Suprapubic skin (tissue), 4 donors: Measurements from ENCODE around the gene CDKN1A. TPM values are rescaled to one million over a fixed set of nuclear protein-coding genes. Genes with fewer than 3 reads are reported as not detected.

Experiments used
- DNase-seq, 2 donors: peaks; one replicate each; pipeline ENCODE4 v3.0.0-alpha.2; 2019; ENCODE audit warnings: low spot score in 2 of 2
- H3K27ac ChIP-seq: fragments of 200-600 bp; sonication (generic); one replicate; pipeline ENCODE4 v1.5.1; 2019
- H3K27me3 ChIP-seq: fragments of 200-600 bp; sonication (generic); one replicate; pipeline ENCODE4 v1.5.1; 2019
- H3K36me3 ChIP-seq: fragments of 200-600 bp; sonication (generic); one replicate; pipeline ENCODE4 v1.5.1; 2019
- H3K4me1 ChIP-seq: fragments of 200-600 bp; sonication (generic); one replicate; pipeline ENCODE4 v1.5.1; 2019
- H3K4me3 ChIP-seq: fragments of 200-600 bp; sonication (generic); one replicate; pipeline ENCODE4 v1.5.1; 2019; ENCODE audit warnings: mild to moderate bottlenecking
- H3K9me3 ChIP-seq: fragments of 200-600 bp; sonication (generic); one replicate; pipeline ENCODE4 v1.5.1; 2019
- EP300 ChIP-seq: sonication (generic); formaldehyde crosslinking; IDR thresholded peaks from one replicate; pipeline ENCODE4 v1.6.1; 2017; ENCODE audit warnings: antibody characterized with exemption
- POLR2A ChIP-seq, 2 donors: fragments of 450-650 bp; IDR thresholded peaks; one replicate each; pipeline ENCODE4 v1.6.1; 2017; ENCODE audit warnings: antibody characterized with exemption in 2 of 2, mild to moderate bottlenecking in 2 of 2, moderate library complexity in 2 of 2
- POLR2AphosphoS5 ChIP-seq, 3 donors: sonication (generic); formaldehyde crosslinking; IDR thresholded peaks; one replicate each; pipeline ENCODE4 v1.6.1; 2017; ENCODE audit warnings: antibody characterized with exemption in 3 of 3
- WGBS: methylation state at CpG from one replicate; pipeline ENCODE4 v1.1.5; 2018; 5-methylcytosine and 5-hydroxymethylcytosine counted together
- total RNA-seq, 4 donors: library from RNA; depleted of rRNA; stranded (reverse); fragments of >200 nt; gene quantifications; one replicate each; pipeline ENCODE4 v1.1.0, GENCODE V29; 2016
- TF ChIP-seq, protein P1 (sequence below), 2 donors: fragments of 200-600 bp in 1 of 2; fragments of 450-650 bp in 1 of 2; sonication (generic) in 1 of 2; IDR thresholded peaks; one replicate each; pipeline ENCODE4 v1.5.1; 2016 to 2019; ENCODE audit warnings: antibody characterized with exemption in 2 of 2, mild to moderate bottlenecking in 1 of 2, moderate library complexity in 1 of 2

CDKN1A gene
- 100 to 1,000 TPM; 138 to 315 (median 207) TPM for total RNA-seq

- H3K9me3 ChIP-seq = no peaks in the 10 kb centered on the region
- H3K27me3 ChIP-seq = no peaks in the 10 kb centered on the region
- TF ChIP-seq POLR2AphosphoS5 (IDR thresholded peaks at IDR 0.05) (peak; percentile 94 to 98 (median 97)), EP300 (no peak), POLR2A (IDR thresholded peaks at IDR 0.05) (peak; percentile 95 to 100)
- TF ChIP-seq, protein P1, sequence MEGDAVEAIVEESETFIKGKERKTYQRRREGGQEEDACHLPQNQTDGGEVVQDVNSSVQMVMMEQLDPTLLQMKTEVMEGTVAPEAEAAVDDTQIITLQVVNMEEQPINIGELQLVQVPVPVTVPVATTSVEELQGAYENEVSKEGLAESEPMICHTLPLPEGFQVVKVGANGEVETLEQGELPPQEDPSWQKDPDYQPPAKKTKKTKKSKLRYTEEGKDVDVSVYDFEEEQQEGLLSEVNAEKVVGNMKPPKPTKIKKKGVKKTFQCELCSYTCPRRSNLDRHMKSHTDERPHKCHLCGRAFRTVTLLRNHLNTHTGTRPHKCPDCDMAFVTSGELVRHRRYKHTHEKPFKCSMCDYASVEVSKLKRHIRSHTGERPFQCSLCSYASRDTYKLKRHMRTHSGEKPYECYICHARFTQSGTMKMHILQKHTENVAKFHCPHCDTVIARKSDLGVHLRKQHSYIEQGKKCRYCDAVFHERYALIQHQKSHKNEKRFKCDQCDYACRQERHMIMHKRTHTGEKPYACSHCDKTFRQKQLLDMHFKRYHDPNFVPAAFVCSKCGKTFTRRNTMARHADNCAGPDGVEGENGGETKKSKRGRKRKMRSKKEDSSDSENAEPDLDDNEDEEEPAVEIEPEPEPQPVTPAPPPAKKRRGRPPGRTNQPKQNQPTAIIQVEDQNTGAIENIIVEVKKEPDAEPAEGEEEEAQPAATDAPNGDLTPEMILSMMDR (IDR thresholded peaks at IDR 0.05) = no peak
- H3K36me3 ChIP-seq = peaks cover 2% of the 10 kb centered on the region
- peak; percentile 93 to 95 for DNase-seq
- H3K4me1 ChIP-seq = peaks cover 54% of the 10 kb centered on the region
- peak within 1 kb of the TSS; percentile 97 for H3K4me3 ChIP-seq
- H3K27ac ChIP-seq = peak within 1 kb of the TSS; percentile 100
- 0% methylated on average over 19 of the region's 63 CpGs for WGBS
Observed at GRCh38 chr6:36678488-36679042, at the start of gene CDKN1A. CDKN1A (plus strand) TSS chr6:36678714; CDS start chr6:36684102, 5,388 bp downstream.

GRCh38 chr6:36629784-36630183 is 48.7 kb upstream of the CDKN1A start:
- 95% methylated on average over 10 of the region's 11 CpGs for WGBS
- Histone ChIP-seq H3K27ac (no peak overlapping the region), H3K9me3 (no peaks in the 10 kb centered on the region)

GRCh38 chr6:36631326-36632011 is 47.0 kb upstream of the CDKN1A start:
- Histone ChIP-seq H3K27me3 (no peaks in the 10 kb centered on the region), H3K27ac (no peak overlapping the region), H3K4me1 (peaks cover 19% of the 10 kb centered on the region), H3K9me3 (no peaks in the 10 kb centered on the region), H3K36me3 (no peaks in the 10 kb centered on the region), H3K4me3 (no peak overlapping the region)
- WGBS = 70% methylated on average over 14 of the region's 14 CpGs
- no peak for TF ChIP-seq EP300
- no peak for TF ChIP-seq POLR2AphosphoS5 (IDR thresholded peaks at IDR 0.05)
- TF ChIP-seq POLR2A (IDR thresholded peaks at IDR 0.05) = no peak
- TF ChIP-seq, protein P1 (IDR thresholded peaks at IDR 0.05) = no peak
- DNase-seq = no peak

More at GRCh38 chr6:36629784-36630183, 48.7 kb upstream of the CDKN1A start:
- Histone ChIP-seq H3K4me1 (peaks cover 28% of the 10 kb centered on the region), H3K27me3 (no peaks in the 10 kb centered on the region), H3K36me3 (no peaks in the 10 kb centered on the region), H3K4me3 (no peak overlapping the region)
- DNase-seq = no peak
- no peak for TF ChIP-seq POLR2A (IDR thresholded peaks at IDR 0.05)
- no peak for TF ChIP-seq POLR2AphosphoS5 (IDR thresholded peaks at IDR 0.05)
- TF ChIP-seq EP300 = no peak
- TF ChIP-seq, protein P1 (IDR thresholded peaks at IDR 0.05) = no peak

- DNase-seq = no peak
- Histone ChIP-seq H3K27me3 (no peaks in the 10 kb centered on the region), H3K27ac (no peak overlapping the region), H3K36me3 (no peaks in the 10 kb centered on the region), H3K4me1 (peaks cover 3% of the 10 kb centered on the region), H3K9me3 (no peaks in the 10 kb centered on the region), H3K4me3 (no peak overlapping the region)
- TF ChIP-seq POLR2AphosphoS5 (IDR thresholded peaks at IDR 0.05) (no peak), EP300 (no peak)
- TF ChIP-seq, protein P1 (IDR thresholded peaks at IDR 0.05) = no peak
- 97% methylated on average over 6 of the region's 6 CpGs for WGBS
Observed at GRCh38 chr6:36633370-36633769, 45.1 kb upstream of the CDKN1A start.

GRCh38 chr6:36633915-36634314 is 44.6 kb upstream of the CDKN1A start:
- Histone ChIP-seq H3K4me3 (no peak overlapping the region), H3K9me3 (no peaks in the 10 kb centered on the region), H3K27ac (no peak overlapping the region), H3K4me1 (no peaks in the 10 kb centered on the region), H3K27me3 (no peaks in the 10 kb centered on the region), H3K36me3 (no peaks in the 10 kb centered on the region)
- 75% methylated on average over 6 of the region's 9 CpGs for WGBS
- TF ChIP-seq, protein P1 (IDR thresholded peaks at IDR 0.05) = no peak
- TF ChIP-seq EP300 (no peak), POLR2AphosphoS5 (IDR thresholded peaks at IDR 0.05) (no peak), POLR2A (IDR thresholded peaks at IDR 0.05) (no peak)
- DNase-seq = no peak
